HG03442 (cell line): ENCODE results near the gene FDXACB1.
"Not testable (repeated sequence)": the region's sequence is repeated elsewhere in the genome, so short reads cannot be mapped to it uniquely, and the experiment has no call there.

Experiments used
- ATAC-seq: cut with Tn5 transposase; IDR thresholded peaks from one replicate; pipeline ENCODE4 v1.9.1; 2021; ENCODE audit warnings: mild to moderate bottlenecking, moderate library complexity; ENCODE audit not compliant: unreplicated experiment

FDXACB1 gene

DNA sequence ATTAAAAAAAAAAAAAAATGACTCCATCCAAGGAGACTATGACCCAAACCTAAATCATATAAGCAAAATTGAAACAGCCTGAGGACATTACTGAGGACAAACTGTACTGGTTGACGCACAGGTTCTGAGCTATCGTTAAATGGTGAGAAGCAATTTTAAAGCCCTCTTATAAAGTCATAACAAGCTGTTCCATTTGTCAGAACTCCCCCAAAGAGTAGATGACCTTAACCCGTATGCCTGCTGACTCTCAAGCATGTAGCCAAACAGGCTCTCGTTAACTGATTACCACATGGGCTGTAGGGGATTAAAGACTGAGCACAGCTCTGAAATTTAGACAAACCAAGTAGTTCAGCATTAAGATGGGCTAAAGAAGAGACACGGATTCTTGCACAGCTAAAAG, 30.4 kb upstream of the FDXACB1 start:
- no peak for ATAC-seq

DNA sequence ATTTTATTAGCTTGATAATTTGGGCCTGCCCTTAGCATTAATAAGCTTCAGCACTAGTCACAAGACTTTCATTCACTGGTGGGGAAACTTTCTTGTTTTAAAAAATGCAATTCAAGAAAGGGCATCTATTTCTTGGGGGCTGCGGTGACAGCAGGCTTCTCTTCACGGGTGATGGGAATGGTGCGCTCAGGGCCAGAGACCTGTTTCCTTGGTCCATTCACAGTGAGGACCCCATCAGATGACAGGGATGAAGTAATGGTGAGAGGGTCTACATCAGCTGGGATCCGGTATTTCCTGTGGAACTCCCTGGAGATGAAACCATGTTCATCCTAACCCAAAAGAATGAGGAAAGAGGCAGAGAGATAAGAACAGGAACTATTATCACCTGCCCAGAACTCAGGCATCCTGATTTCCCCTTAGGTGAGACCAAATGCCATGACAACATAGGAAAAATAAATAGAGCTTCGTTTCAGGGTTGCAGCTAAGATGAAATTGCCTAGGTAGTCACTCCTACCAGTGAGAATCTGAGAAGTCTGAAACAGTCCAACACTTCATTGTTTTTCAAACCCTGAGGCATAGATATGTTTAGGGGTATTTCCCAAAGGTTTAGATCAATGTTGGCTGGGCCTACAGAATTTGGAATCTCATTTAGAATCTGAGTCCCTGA, 29.8 kb upstream of the FDXACB1 start:
- ATAC-seq, result no peak

DNA sequence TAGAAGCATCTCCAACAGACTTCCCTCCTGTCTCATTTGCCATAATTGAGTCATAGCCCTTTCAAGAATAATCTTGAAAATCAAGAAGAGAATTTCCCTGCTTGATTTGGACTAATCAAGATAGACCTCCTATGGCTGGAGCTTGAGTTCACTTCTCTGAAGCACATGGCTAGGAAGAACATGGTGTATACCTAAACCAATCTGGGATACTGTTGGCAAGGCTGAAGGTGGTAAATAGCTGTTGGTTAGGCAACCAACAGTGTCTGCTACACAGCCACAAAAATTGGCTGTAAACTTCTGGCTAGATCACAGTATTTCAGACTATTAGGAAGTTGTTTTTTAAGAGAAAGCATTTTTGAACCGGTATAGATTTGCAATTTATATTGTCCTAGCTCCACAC, 27.7 kb upstream of the FDXACB1 start:
- no peak for ATAC-seq

- no peak for ATAC-seq
Measured at GRCh38 chr11:111905411-111905810, 26.4 kb upstream of the FDXACB1 start.

GRCh38 chr11:111886844-111887243, 7.9 kb upstream of the FDXACB1 start:
- no peak for ATAC-seq

GRCh38 chr11:111886032-111886431, 7.1 kb upstream of the FDXACB1 start:
- ATAC-seq, result no peak

- ATAC-seq, result not testable (repeated sequence)
Measured at GRCh38 chr11:111885053-111885452, 6.1 kb upstream of the FDXACB1 start.

GRCh38 chr11:111882202-111882601, 3.2 kb upstream of the FDXACB1 start:
- no peak for ATAC-seq

DNA sequence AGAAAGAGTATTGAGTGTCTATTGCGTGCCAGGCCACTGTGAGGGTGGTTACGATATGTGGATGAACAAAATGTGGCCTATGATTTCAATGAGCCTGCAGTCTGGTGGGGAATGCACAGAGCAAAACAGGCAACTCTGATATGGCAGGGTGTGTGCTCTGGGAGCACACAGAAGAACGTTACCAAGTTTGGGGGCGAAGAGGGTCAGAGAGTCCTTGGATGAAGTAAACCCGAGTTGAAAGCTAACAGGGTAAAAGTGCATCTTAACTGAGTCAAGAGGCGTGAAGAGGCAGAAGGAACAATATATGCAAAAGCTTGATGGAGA, 634 bp upstream of the FDXACB1 start:
- ATAC-seq, result no peak

DNA sequence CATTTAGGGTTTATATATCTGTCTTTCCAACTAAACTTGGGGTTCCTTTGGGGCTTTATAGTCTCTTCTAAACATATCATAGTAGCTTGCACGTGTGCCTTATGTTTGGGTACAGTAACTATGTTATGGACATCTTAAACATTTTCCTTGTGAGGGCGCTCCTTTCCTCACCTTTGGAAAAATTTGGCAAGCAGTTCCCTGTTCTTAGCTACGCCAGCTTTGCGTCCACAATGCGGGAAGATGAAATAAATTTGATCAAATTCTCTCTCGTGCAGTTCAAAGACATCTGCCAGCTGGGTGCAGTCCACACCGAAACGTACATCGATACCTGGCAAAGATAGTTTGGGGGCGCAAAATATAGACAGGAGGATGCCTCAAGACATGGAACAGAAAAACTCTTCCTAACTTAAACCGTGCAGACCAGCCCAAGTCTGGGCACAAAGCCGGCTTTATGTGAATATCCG, 548 bp downstream of the FDXACB1 start:
- ATAC-seq, result no peak

DNA sequence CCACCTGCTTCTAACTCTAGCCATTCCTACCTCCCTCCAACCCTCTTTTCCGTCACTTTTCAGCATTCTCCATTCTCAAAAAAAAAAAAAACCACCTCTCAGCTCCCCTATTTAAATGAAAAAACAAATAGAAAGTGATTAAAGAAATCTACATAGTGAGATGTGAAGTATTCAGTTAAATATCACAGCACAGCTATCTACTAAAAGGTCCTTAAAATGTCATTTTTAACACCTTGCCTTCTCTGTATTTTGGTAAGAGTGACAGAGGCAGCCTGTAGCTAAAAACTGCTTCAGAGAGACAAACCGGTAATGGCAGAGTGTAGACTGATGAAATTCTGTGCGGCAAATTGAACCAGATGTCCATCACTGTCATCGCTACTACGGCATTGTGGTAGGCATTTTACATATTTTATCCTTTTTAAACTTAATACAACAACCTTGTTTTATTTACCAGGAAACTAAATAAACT, 7.2 kb downstream of the FDXACB1 start:
- no peak for ATAC-seq

DNA sequence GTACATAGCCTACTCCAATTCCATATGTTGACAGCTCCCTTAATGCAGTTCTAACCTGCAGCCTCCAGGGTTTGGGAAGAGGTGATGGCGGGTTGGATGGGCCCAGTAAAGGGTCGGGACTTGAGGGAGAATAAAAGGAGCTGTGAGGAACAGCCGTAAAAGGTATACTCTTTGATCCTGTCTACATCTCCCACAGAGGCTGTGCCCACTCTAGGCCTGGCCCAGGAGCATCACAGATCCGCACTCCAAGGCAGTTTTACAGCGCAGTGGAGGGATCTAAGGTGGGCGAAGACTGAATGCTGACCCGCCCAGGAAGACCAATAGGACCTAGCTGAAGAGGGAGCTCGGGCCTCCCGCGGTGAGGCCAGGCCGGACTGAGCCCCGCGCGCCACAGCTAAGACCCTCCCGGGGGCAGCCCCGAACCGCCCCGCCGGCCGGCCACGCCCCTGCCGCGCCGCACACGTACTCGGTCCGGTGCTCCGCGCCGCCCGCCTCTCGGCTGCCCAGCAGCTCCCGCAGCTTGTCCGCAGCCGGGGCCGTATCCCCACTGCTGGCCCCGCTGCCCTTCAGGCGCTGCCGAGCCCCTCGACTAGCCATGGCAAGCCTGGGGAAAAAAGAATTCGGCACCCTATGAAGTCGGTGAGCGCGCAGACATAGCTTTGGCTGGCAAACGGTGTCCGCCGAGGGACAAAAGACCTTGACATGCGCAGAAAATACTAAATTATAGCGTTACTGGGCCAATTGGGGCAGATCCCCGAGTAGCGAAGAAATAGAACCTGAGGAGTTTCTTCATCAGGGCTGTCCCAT, 7.9 kb downstream of the FDXACB1 start, which contains the start of gene ALG9:
ALG9 (minus strand) TSS at position 696 of the 807 bp plus-strand sequence; CDS start at position 597, 99 bp downstream.
- ATAC-seq, result peak; percentile 82

- ATAC-seq, result peak; percentile 2
Measured at GRCh38 chr11:111870522-111870885, 8.5 kb downstream of the FDXACB1 start.

GRCh38 chr11:111870113-111870512, 8.9 kb downstream of the FDXACB1 start:
- ATAC-seq, result no peak

DNA sequence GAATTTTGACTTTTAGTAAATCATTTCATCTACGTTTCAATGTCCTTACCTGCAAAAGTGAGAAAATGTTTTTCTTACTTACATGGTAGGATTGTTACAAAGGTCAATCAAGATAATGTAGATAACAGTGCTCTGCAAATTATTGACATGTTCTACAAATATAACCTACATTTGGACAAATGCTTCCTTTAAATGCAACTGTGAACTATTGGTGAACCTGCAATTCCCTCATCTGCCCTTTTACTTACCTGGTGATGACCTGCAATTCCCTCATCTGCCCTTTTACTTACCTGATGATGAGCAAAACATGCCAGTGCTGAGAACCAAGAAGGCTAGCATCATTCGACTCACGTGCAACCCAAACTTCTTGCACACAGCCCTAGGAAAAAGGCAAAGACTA, 18.7 kb downstream of the FDXACB1 start:
- ATAC-seq, result no peak

- no peak for ATAC-seq
Measured at GRCh38 chr11:111855506-111855905, 23.5 kb downstream of the FDXACB1 start.

DNA sequence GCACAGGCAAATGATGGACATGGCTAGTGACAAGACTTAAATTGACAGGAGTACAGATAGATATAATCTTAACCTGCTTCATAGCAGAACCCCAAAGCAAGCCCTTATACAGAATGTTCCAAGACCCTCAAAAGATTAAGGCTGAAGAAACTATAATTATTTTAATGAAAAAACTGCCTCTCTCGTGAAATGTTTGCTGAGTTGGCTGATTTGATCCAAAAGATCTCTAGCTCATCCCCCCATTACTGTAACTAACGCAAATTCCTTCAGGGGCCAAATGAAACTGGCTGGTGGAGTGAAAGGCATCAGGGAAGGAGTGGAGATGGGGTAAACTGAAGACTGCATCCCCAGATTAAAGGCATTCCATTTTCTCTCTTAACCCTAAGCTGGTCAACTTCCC, 26.9 kb downstream of the FDXACB1 start:
- no peak for ATAC-seq

- ATAC-seq, result no peak
Measured at GRCh38 chr11:111851636-111852035, 27.3 kb downstream of the FDXACB1 start.

DNA sequence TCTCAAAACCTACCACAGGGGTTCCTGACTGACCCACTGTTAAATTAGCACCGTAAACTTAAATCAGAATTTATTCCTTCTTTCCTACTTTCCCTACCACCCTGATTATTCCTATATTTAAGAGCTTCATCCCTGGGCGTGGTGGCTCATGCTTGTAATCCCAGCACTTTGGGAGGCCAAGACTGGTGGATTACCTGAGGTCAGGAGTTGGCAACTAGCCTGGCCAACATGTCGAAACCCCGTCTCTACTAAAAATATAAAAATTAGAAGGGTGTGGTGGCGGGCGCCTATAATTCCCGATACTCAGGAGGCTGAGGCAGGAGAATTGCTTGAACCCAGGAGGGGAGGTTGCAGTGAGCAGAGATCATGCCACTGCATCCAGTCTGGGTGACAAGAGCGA, 27.9 kb downstream of the FDXACB1 start:
- ATAC-seq, result no peak

GRCh38 chr11:111849631-111850030, 29.3 kb downstream of the FDXACB1 start:
- ATAC-seq, result no peak

GRCh38 chr11:111846636-111847035, 32.3 kb downstream of the FDXACB1 start:
- ATAC-seq, result no peak

- no peak for ATAC-seq
Measured at GRCh38 chr11:111846063-111846462, 32.9 kb downstream of the FDXACB1 start.
